ENCODE results near the gene ARV1.
"Not testable (repeated sequence)": the region's sequence is repeated elsewhere in the genome, so short reads cannot be mapped to it uniquely, and the experiment has no call there.

ARV1 gene

GRCh38 chr1:230976825-230977747, 1.8 kb upstream of the ARV1 start:
- no peak for DNase-seq

- DNase-seq: peak; percentile 78
Measured at GRCh38 chr1:230977761-230978490, 968 bp upstream of the ARV1 start.

GRCh38 chr1:230979389-230979716, 459 bp downstream of the ARV1 start:
- DNase-seq: no peak

- no peak for DNase-seq
Measured at GRCh38 chr1:230979952-230980351, 1.1 kb downstream of the ARV1 start.

GRCh38 chr1:230982696-230983095, 3.8 kb downstream of the ARV1 start:
- DNase-seq: no peak

- DNase-seq: no peak
Measured at GRCh38 chr1:230983811-230984210, 4.9 kb downstream of the ARV1 start.

GRCh38 chr1:230984622-230985515, 6.0 kb downstream of the ARV1 start:
- not testable (repeated sequence) for DNase-seq

GRCh38 chr1:230985711-230986110, 6.8 kb downstream of the ARV1 start:
- DNase-seq: no peak

GRCh38 chr1:230986976-230987375, 8.1 kb downstream of the ARV1 start:
- DNase-seq: no peak

GRCh38 chr1:230987448-230987847, 8.6 kb downstream of the ARV1 start:
- DNase-seq: no peak

- no peak for DNase-seq
Measured at GRCh38 chr1:230992100-230992774, 13.3 kb downstream of the ARV1 start.

GRCh38 chr1:230994860-230995259, 16.0 kb downstream of the ARV1 start:
- DNase-seq: no peak

GRCh38 chr1:231000201-231000600, 21.3 kb downstream of the ARV1 start:
- no peak for DNase-seq

- DNase-seq: no peak
Measured at GRCh38 chr1:231000639-231001038, 21.7 kb downstream of the ARV1 start.

GRCh38 chr1:231001892-231002291, 23.0 kb downstream of the ARV1 start:
- no peak for DNase-seq

GRCh38 chr1:231007535-231007934, 28.6 kb downstream of the ARV1 start:
- DNase-seq: not testable (repeated sequence)

GRCh38 chr1:231011360-231011759, 32.5 kb downstream of the ARV1 start:
- no peak for DNase-seq

- no peak for DNase-seq
Measured at GRCh38 chr1:231011963-231012362, 33.1 kb downstream of the ARV1 start.

GRCh38 chr1:231013391-231014015, 34.6 kb downstream of the ARV1 start:
- DNase-seq: no peak

- DNase-seq: no peak
Measured at GRCh38 chr1:231016234-231016633, 37.3 kb downstream of the ARV1 start.

- no peak for DNase-seq
Measured at GRCh38 chr1:231016966-231017365, 38.1 kb downstream of the ARV1 start.

GRCh38 chr1:231019711-231020110, 40.8 kb downstream of the ARV1 start:
- no peak for DNase-seq
